Measurements from ENCODE around the gene DCBLD1.

DNA sequence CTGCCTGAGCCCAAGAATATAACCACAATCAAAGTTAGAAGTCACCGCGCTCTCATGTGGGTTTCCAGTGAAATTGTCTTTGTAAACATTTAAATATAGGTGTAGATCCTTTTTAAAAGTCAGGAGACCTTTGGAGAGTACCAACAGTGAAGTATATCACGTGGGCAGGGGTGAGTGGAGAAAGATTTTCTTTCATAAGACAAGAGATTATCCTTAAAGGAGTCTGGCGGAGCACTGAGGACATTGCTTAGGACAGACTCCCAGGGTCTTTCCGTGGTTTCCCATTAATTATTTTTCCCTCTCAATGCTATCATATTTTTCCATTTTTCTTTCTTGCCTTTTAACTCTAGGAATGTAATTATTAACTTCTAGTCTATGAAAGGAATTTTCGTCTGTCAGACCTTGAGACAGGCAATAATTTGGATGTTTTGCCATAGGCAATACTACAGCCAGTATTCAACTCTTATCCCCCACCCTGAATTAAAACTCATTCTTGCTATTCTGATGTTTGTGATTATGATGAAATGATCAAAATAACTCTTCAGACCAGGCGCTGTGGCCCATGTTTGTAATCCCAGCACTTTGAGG lies 31.4 kb downstream of the DCBLD1 start:
- no peak for TF ChIP-seq POLR2A (IDR thresholded peaks at IDR 0.05)
- TF ChIP-seq, protein P1, sequence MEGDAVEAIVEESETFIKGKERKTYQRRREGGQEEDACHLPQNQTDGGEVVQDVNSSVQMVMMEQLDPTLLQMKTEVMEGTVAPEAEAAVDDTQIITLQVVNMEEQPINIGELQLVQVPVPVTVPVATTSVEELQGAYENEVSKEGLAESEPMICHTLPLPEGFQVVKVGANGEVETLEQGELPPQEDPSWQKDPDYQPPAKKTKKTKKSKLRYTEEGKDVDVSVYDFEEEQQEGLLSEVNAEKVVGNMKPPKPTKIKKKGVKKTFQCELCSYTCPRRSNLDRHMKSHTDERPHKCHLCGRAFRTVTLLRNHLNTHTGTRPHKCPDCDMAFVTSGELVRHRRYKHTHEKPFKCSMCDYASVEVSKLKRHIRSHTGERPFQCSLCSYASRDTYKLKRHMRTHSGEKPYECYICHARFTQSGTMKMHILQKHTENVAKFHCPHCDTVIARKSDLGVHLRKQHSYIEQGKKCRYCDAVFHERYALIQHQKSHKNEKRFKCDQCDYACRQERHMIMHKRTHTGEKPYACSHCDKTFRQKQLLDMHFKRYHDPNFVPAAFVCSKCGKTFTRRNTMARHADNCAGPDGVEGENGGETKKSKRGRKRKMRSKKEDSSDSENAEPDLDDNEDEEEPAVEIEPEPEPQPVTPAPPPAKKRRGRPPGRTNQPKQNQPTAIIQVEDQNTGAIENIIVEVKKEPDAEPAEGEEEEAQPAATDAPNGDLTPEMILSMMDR (IDR thresholded peaks at IDR 0.05), result no peak

Data from Peyer's patch (tissue), 4 donors.